Measurements from ENCODE around the gene MRPS27. TPM values are rescaled to one million over a fixed set of nuclear protein-coding genes. Genes with fewer than 3 reads are reported as not detected.

The MRPS27 gene
- total and polyA plus RNA-seq, 9 of the 15 experiments (the other 6 are each of a cell fraction or from before 2014, with no cell fraction given), result 73.6 to 144 (median 106) TPM

GRCh38 chr5:72281764-72282499 is 38.1 kb downstream of the MRPS27 start (continued):
- TF ChIP-seq CLOCK (CRISPR knock-in tag; IDR thresholded peaks at IDR 0.05; ENCODE audit: borderline replicate concordance) (no peak), STAT6 (CRISPR knock-in tag; IDR thresholded peaks at IDR 0.05) (no peak), ZNF76 (CRISPR knock-in tag; IDR thresholded peaks at IDR 0.05; ENCODE audit: borderline replicate concordance) (no peak), FOXP4 (CRISPR knock-in tag; IDR thresholded peaks at IDR 0.05; ENCODE audit: borderline replicate concordance) (no peak), HMG20B (CRISPR knock-in tag; IDR thresholded peaks at IDR 0.05) (no peak), RREB1 (CRISPR knock-in tag; IDR thresholded peaks at IDR 0.05) (no peak), SMARCA5 (IDR thresholded peaks at IDR 0.05) (no peak), ZNF699 (CRISPR knock-in tag; IDR thresholded peaks at IDR 0.05; ENCODE audit: insufficient replicate concordance) (no peak), ZNF232 (CRISPR knock-in tag; IDR thresholded peaks at IDR 0.05) (no peak)
- TF ChIP-seq, protein P1, sequence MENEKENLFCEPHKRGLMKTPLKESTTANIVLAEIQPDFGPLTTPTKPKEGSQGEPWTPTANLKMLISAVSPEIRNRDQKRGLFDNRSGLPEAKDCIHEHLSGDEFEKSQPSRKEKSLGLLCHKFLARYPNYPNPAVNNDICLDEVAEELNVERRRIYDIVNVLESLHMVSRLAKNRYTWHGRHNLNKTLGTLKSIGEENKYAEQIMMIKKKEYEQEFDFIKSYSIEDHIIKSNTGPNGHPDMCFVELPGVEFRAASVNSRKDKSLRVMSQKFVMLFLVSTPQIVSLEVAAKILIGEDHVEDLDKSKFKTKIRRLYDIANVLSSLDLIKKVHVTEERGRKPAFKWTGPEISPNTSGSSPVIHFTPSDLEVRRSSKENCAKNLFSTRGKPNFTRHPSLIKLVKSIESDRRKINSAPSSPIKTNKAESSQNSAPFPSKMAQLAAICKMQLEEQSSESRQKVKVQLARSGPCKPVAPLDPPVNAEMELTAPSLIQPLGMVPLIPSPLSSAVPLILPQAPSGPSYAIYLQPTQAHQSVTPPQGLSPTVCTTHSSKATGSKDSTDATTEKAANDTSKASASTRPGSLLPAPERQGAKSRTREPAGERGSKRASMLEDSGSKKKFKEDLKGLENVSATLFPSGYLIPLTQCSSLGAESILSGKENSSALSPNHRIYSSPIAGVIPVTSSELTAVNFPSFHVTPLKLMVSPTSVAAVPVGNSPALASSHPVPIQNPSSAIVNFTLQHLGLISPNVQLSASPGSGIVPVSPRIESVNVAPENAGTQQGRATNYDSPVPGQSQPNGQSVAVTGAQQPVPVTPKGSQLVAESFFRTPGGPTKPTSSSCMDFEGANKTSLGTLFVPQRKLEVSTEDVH (IDR thresholded peaks at IDR 0.05; ENCODE audit: low read depth, partially characterized antibody), result no peak
